HG02885 (cell line): ENCODE measurements around the gene FANCD2.
"Not testable (repeated sequence)": the region's sequence is repeated elsewhere in the genome, so short reads cannot be mapped to it uniquely, and the experiment has no call there.

Source experiments
- ATAC-seq: cut with Tn5 transposase; IDR thresholded peaks from one replicate; pipeline ENCODE4 v1.9.1; 2021; ENCODE audit warnings: mild to moderate bottlenecking; ENCODE audit not compliant: unreplicated experiment, poor library complexity

The FANCD2 gene

DNA sequence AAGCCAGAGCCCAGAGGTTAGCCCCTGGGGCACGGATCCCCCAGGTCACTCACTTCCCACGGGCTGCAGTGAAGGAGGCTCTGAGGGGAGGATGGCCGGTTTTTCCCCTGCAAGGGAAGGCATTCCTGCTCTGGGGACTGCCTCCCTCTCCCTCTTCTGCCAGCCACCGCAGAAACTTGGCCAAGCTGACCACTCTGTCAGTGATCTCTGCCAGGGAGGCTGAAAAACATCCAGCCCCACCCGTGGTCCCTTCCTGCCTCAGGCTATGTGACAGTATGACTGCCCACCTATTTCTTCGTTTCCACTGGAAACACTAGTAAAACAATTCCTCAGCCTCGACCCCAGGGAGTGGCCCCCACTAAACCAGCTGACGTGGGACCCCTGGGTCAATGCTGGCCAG lies 14.6 kb upstream of the FANCD2 start:
- ATAC-seq = no peak

DNA sequence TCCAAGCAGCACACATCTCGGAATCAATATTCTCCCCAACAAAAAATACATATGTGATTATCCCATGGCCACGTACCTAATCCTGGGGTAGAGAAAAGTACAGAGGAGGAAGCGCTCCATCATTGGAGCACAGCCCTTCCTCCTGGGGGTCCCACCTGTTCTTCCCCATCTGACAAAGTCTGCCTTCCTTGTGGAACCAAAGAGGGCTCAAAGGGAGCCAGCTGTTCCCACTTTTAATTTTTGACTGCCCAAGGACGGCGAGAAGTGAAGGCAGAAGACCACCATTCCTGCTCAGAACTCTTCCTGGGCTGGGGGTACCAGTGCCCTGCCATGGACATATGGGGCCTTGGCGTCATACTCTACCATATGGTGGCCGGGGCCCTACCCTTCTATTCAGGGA lies 14.1 kb upstream of the FANCD2 start:
- no peak for ATAC-seq

DNA sequence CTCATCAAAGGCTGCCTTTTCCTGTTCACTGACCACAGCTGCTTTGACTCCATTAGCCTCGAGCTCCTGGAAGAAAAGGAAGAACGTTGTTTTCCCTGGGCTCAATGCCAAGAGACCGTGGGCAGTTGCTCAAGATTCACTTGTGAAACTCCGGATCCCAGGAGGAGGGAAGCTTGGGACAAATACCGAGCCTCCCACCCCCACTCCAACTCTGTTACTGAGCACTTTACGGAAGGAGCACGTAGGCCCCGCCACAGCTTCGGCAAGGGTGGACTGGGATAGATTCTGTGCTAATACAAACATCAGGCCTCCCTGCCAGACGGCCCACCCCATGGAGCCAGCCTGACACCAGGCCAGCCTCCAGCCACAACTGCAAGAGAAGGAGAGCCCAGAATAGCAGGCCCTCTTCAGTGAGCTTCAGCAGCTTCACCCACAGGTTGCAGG lies 10.8 kb upstream of the FANCD2 start:
- ATAC-seq = no peak

DNA sequence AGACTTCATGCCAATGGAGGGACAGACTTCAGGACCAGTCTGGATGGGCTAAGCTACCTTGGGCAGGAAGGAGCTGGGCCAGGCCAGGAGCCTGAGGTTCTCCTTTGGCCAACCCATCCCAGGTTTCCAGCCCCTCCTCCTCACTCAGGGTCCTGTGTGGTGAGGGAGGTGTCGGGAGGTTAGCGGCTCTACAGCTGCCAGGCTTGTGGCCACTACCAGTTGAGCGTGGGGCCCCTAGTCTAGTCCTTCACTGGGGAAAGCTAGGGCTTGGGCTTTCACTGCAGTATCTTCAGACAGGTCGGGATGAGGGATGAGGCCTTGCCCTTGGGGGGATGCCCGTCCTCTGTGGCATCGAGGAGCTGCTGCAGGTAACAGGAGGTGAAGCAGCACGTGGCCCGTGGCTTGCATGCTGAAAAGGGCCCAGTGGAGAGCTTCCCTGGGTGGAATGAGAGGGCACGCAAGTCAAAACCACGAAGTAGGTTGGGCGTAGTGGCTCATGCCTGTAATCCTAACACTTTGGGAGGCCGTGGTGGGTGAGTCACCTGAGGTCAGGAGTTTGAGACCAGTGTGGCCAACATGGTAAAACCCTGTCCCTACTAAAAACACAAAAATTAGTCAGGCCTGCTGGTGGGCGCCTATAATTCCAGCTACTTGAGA lies 8.5 kb upstream of the FANCD2 start:
- no peak for ATAC-seq

DNA sequence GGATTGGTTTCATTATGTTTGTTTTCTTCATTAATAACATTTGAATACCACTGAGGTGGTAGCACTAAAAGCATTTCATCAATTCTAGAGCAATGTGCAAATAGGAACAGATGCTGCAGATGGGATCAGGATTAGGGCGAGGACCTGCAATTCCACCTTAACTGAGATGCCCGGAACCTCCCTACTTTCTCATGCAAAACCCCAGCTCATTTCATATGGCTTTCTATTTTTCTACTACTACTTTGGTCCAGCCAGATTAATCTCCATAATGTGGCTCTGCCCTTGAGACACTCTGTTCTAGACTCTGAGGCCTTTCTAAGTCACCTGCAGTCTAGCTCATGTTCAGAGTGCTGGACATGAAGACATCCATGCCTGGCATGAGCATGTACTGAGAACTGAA lies 7.4 kb upstream of the FANCD2 start:
- ATAC-seq = not testable (repeated sequence)

GRCh38 chr3:10019326-10019725 lies 6.9 kb upstream of the FANCD2 start:
- no peak for ATAC-seq

DNA sequence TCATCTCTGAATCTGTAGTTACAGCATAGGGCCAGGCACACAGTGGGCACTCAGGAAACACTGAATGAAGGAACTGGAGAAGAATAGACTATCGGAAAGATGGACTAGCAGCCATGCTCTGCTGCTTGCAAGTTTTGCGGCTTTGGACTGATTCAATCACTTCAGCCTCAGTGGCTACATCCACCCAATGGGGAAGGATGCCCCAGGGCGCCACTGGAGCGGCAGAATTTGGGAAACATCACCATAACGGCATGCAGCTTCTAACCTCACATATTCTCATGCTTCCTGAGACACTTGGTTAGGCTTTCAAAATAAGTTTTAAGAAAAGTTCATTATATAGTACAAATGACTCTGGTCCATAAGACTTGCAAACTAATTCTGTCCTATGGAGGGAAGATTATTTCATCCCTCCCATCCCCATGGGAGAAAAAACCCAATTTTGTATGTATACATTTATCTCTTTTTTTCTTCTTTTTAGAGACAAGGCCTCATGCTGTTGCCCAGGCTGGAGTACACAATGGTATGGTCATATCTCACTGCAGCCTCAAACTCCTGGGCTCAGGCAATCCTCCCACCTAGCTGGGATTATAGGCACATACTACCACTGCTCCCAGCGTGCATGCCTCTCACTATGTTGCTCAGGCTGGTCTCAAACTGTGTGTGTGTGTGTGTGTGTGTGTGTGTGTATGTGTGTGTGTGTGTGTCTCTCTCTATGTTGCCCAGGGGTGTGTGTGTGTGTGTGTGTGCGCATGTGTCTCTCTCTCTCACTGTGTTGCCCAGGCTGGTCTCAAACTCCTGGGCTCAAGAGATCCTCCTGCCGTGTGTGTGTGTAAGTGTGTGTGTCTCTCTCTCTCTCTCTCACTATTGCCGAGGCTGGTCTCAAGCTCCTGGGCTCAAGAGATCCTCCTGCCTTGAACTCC lies 4.1 kb upstream of the FANCD2 start:
- no peak for ATAC-seq

- ATAC-seq = no peak
These were observed 2.5 kb upstream of the FANCD2 start for GRCh38 chr3:10023587-10024310.

DNA sequence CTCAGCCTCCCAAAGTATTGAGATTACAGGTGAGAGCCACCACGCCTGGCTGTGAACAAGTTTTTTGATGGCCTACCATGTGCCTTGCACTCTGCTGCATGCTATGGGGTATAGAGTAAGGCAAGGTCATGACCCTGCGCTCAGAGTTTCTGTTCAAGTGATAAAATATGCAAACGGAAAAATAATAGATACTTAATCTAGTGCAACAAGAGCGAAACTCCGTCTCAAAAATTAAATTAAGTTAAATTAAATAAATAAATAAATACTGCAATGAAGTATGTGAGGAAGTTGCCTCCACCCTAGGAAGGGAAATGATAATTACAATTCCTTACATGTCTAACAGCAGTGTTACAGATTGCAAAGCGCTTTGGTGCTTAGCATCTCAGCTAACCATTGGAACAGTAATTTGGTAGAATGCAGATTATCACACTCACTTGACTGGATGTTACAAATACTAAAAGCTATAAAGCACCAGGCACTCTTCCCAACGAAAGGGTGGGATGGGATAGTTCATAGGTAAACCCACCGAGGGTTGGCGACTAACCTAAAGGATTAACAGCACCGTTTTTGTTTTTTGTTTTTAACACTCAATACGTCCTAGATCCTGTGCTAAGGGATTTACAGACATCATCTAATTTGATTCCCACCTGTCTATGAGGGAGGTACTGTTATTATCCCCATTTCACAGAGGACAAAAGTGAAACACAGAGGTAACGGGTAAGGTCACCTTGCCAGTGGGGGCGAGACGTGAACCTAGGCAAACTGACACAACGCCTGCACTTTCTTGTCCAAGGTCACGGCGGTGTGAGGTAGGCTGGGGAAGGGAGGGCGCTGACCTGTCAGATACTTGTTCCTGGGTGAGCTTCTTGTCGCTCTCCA lies 793 bp upstream of the FANCD2 start:
- ATAC-seq = no peak

DNA sequence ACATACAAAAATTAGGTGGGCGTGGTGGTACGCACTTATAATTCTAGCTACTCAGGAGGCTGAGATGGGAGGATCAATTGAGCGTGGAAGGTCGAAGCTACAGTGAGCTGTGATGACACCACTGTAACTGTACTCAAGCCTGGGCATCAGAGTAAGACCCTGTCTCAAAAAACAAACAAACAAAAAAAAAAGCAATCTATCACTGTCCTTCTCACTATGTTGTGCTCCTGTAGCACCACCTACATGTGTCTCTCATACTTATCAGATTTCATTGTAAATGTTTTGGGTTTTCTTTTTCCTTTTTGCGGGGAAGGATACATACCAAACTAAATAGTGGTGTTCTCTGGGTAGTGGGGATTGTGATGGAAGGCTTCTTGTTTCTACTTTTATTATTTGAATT lies 14.8 kb downstream of the FANCD2 start:
- ATAC-seq = no peak

- ATAC-seq = no peak
These were observed 21.6 kb downstream of the FANCD2 start for GRCh38 chr3:10047876-10048275.

DNA sequence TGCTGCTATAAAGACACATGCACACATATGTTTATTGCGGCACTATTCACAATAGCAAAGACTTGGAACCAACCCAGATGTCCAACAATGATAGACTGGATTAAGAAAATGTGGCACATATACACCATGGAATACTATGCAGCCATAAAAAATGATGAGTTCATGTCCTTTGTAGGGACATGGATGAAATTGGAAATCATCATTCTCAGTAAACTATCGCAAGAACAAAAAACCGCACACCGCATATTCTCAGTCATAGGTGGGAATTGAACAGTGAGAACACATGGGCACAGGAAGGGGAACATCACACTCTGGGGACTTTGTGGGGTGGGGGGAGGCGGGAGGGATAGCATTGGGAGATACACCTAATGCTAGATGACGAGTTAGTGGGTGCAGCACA lies 26.8 kb downstream of the FANCD2 start:
- ATAC-seq = not testable (repeated sequence)

GRCh38 chr3:10055097-10055496 lies 28.9 kb downstream of the FANCD2 start:
- no peak for ATAC-seq

GRCh38 chr3:10070077-10070476 lies 43.8 kb downstream of the FANCD2 start:
- not testable (repeated sequence) for ATAC-seq

- no peak for ATAC-seq
These were observed 48.4 kb downstream of the FANCD2 start for GRCh38 chr3:10074666-10075065.

- ATAC-seq = no peak
These were observed 55.6 kb downstream of the FANCD2 start for GRCh38 chr3:10081871-10082270.

- ATAC-seq = no peak
These were observed 59.5 kb downstream of the FANCD2 start for GRCh38 chr3:10085738-10086137.

DNA sequence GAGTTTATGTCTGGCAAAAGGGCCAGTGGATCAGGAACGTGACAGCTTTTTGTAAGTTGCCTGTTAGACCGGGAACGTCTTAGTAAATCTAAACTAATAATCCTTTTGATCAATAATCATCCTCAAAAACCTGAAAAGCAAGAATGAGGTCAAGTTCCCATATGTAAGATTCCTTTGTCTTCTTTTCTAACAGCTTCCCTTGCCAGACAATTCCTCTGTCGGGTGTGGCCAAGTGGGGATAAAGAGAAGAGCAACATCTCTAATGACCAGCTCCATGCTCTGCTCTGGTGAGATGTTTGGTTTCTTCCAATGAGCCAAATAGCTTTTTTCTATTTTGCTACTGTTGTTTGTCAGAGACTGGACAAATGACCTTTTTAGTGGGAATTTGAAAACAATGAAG lies 62.0 kb downstream of the FANCD2 start:
- no peak for ATAC-seq

GRCh38 chr3:10090179-10090578 lies 63.9 kb downstream of the FANCD2 start:
- no peak for ATAC-seq

GRCh38 chr3:10090774-10091173 lies 64.5 kb downstream of the FANCD2 start:
- not testable (repeated sequence) for ATAC-seq
